Hepatocyte (in vitro differentiated cells): ENCODE data around the gene AMBP.

ENCODE experiments used
- EZH2 ChIP-seq: fragments of 200-600 bp; sonication (generic); IDR thresholded peaks from 2 replicates; pipeline ENCODE4 v1.6.1; 2016; ENCODE audit warnings: antibody characterized with exemption, mild to moderate bottlenecking, borderline replicate concordance
- EZH2phosphoT487 ChIP-seq: fragments of 200-600 bp; sonication (generic); IDR thresholded peaks from one replicate; pipeline ENCODE4 v1.6.1; 2018; ENCODE audit warnings: antibody characterized with exemption, mild to moderate bottlenecking, low read depth, moderate library complexity; ENCODE audit not compliant: unreplicated experiment, severe bottlenecking
- TF ChIP-seq, protein P1 (sequence below): fragments of 200-600 bp; sonication (generic); IDR thresholded peaks from 2 replicates; pipeline ENCODE4 v1.5.1; 2016; ENCODE audit warnings: antibody characterized with exemption, mild to moderate bottlenecking; ENCODE audit not compliant: poor library complexity

DNA sequence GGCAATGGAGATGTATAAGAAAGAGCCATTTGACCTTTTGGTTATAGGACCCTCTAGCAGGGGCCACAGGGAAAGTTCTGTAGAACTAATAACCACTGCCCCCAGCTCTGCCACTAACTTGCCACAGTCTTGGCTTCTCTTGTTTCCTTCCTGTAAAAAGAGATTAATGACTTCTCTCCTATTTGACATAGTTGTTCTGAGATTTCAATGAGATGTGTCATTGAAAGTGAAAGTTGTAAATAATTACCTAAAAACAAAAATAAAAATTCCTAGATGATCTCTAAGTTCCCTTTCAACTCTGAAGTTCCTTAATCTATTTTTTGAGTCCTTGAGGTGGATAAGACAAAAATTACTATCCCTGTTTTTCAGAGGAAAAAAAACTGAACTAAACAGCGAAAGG lies 22.4 kb upstream of the AMBP start:
- TF ChIP-seq EZH2 (no peak), EZH2phosphoT487 (no peak)
- TF ChIP-seq, protein P1, sequence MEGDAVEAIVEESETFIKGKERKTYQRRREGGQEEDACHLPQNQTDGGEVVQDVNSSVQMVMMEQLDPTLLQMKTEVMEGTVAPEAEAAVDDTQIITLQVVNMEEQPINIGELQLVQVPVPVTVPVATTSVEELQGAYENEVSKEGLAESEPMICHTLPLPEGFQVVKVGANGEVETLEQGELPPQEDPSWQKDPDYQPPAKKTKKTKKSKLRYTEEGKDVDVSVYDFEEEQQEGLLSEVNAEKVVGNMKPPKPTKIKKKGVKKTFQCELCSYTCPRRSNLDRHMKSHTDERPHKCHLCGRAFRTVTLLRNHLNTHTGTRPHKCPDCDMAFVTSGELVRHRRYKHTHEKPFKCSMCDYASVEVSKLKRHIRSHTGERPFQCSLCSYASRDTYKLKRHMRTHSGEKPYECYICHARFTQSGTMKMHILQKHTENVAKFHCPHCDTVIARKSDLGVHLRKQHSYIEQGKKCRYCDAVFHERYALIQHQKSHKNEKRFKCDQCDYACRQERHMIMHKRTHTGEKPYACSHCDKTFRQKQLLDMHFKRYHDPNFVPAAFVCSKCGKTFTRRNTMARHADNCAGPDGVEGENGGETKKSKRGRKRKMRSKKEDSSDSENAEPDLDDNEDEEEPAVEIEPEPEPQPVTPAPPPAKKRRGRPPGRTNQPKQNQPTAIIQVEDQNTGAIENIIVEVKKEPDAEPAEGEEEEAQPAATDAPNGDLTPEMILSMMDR: no peak
